Smooth muscle cell (in vitro differentiated cells): ENCODE results near the gene CRACR2A. TPM values are rescaled to one million over a fixed set of nuclear protein-coding genes. Genes with fewer than 3 reads are reported as not detected.

ENCODE experiments used
- DNase-seq: peaks from one replicate; lab custom pipeline; 2025; ENCODE audit not compliant: unreplicated experiment; lab: John Stamatoyannopoulos, UW
- H2AFZ ChIP-seq: fragments of 200-600 bp; sonication (generic); 2 replicates; pipeline ENCODE4 v1.6.0; 2016; ENCODE audit warnings: antibody characterized with exemption, low read depth, mild to moderate bottlenecking
- H3F3A ChIP-seq: fragments of 200-600 bp; sonication (generic); 2 replicates; pipeline ENCODE4 v1.6.0; 2017; ENCODE audit warnings: antibody characterized with exemption, low read depth
- H3K27ac ChIP-seq: fragments of 200-600 bp; sonication (generic); 2 replicates; pipeline ENCODE4 v1.5.1; 2016; ENCODE audit warnings: low read depth, mild to moderate bottlenecking
- H3K27me3 ChIP-seq: fragments of 200-600 bp; sonication (generic); 2 replicates; pipeline ENCODE4 v1.6.1; 2016; ENCODE audit warnings: low read depth, mild to moderate bottlenecking
- H3K36me3 ChIP-seq: fragments of 200-600 bp; sonication (generic); 2 replicates; pipeline ENCODE4 v1.5.1; 2016; ENCODE audit warnings: low read depth
- H3K4me1 ChIP-seq: fragments of 200-600 bp; sonication (generic); 2 replicates; pipeline ENCODE4 v1.5.1; 2016; ENCODE audit warnings: low read depth
- H3K4me2 ChIP-seq: fragments of 200-600 bp; sonication (generic); 2 replicates; pipeline ENCODE4 v1.6.0; 2016; ENCODE audit warnings: mild to moderate bottlenecking
- H3K4me3 ChIP-seq: fragments of 200-600 bp; sonication (generic); 2 replicates; pipeline ENCODE4 v1.5.1; 2016; ENCODE audit warnings: mild to moderate bottlenecking
- H3K79me2 ChIP-seq: fragments of 200-600 bp; sonication (generic); 2 replicates; pipeline ENCODE4 v1.6.0; 2016; ENCODE audit warnings: low read depth, mild to moderate bottlenecking
- H3K9ac ChIP-seq: fragments of 200-600 bp; sonication (generic); 2 replicates; pipeline ENCODE4 v1.6.0; 2016; ENCODE audit warnings: low read depth
- H3K9me3 ChIP-seq: fragments of 200-600 bp; sonication (generic); replicated peaks from 2 replicates; pipeline ENCODE4 v1.5.1; 2016; ENCODE audit warnings: low read depth
- H4K20me1 ChIP-seq: fragments of 200-600 bp; sonication (generic); 2 replicates; pipeline ENCODE4 v1.6.0; 2016; ENCODE audit warnings: low read depth
- WGBS: methylation state at CpG from one replicate; pipeline ENCODE4 v1.1.7; 2016; ENCODE audit warnings: low lambda C conversion rate; 5-methylcytosine and 5-hydroxymethylcytosine counted together
- polyA plus RNA-seq: library from polyadenylated mRNA; unstranded; fragments of >200 nt; fragmentation: Nextera tagmentation; extraction: Ambion mirVana; gene quantifications from 2 replicates; pipeline ENCODE4 v1.2.1, GENCODE V29; 2016
- total RNA-seq: library from RNA; depleted of rRNA; stranded (reverse); fragments of >200 nt; gene quantifications from 2 replicates; pipeline ENCODE4 v1.2.3, GENCODE V29; 2014
- TF ChIP-seq, protein P1 (sequence below): fragments of 200-600 bp; sonication (generic); IDR thresholded peaks from 2 replicates; pipeline ENCODE4 v1.5.1; 2017; ENCODE audit warnings: borderline replicate concordance, mild to moderate bottlenecking, antibody characterized with exemption; ENCODE audit not compliant: insufficient read depth, poor library complexity, severe bottlenecking

CRACR2A gene
- total and polyA plus RNA-seq, 2 experiments from 2014 or later: 0.99 to 1.3 TPM

DNA sequence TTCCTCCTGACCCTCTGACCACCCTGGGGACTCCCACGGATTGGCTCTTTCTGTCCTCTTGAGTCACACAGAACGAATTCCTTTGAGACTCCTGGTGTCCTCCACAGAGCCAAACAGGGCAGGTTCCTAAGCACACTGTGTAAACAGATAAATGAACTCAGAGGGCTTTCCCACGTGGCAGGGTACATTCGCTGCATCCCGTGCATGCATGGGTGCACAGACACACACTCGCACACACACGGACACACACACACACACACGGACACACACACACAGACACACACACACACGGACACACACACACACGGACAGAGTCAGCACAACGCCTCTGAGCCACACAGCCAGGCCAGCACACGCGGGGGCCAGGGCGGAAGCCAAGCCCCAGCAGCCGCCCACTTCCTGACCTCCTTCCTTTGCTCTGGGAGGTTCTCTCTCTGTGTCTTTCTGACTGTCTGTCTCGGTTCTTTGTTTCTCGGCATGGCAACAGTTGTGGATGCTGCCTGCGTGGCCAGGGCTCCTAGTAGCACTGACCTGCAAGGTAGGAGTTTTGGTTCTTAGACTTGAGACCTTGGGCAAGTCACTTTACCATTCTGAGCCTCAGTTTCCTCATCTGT is 706 bp downstream of the CRACR2A start:
- no peak overlapping the region for H3K27ac ChIP-seq
- H3K9me3 ChIP-seq: no peaks in the 10 kb centered on the region
- H3K9ac ChIP-seq: no peak overlapping the region
- peak overlapping the region; percentile 80 for H2AFZ ChIP-seq
- 71% methylated on average over 18 of the region's 18 CpGs for WGBS
- H3K4me3 ChIP-seq: no peak overlapping the region
- peak overlapping the region; percentile 78 for H3K4me2 ChIP-seq
- no peaks in the 10 kb centered on the region for H3K36me3 ChIP-seq
- no peak for DNase-seq
- H3K27me3 ChIP-seq: no peaks in the 10 kb centered on the region
- no peaks in the 10 kb centered on the region for H3F3A ChIP-seq
- H3K79me2 ChIP-seq: no peaks in the 10 kb centered on the region
- H3K4me1 ChIP-seq: no peaks in the 10 kb centered on the region
- no peaks in the 10 kb centered on the region for H4K20me1 ChIP-seq
- TF ChIP-seq, protein P1, sequence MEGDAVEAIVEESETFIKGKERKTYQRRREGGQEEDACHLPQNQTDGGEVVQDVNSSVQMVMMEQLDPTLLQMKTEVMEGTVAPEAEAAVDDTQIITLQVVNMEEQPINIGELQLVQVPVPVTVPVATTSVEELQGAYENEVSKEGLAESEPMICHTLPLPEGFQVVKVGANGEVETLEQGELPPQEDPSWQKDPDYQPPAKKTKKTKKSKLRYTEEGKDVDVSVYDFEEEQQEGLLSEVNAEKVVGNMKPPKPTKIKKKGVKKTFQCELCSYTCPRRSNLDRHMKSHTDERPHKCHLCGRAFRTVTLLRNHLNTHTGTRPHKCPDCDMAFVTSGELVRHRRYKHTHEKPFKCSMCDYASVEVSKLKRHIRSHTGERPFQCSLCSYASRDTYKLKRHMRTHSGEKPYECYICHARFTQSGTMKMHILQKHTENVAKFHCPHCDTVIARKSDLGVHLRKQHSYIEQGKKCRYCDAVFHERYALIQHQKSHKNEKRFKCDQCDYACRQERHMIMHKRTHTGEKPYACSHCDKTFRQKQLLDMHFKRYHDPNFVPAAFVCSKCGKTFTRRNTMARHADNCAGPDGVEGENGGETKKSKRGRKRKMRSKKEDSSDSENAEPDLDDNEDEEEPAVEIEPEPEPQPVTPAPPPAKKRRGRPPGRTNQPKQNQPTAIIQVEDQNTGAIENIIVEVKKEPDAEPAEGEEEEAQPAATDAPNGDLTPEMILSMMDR: no peak

GRCh38 chr12:3751151-3752095 is 1.5 kb downstream of the CRACR2A start:
- no peak overlapping the region for H3K9ac ChIP-seq
- no peak overlapping the region for H3K4me2 ChIP-seq
- no peaks in the 10 kb centered on the region for H3K4me1 ChIP-seq
- no peaks in the 10 kb centered on the region for H3F3A ChIP-seq
- WGBS: 98% methylated on average over 15 of the region's 15 CpGs
- no peaks in the 10 kb centered on the region for H3K79me2 ChIP-seq
- TF ChIP-seq, protein P1: no peak
- H3K27ac ChIP-seq: no peak overlapping the region
- no peak for DNase-seq
- H3K36me3 ChIP-seq: no peaks in the 10 kb centered on the region
- no peaks in the 10 kb centered on the region for H3K27me3 ChIP-seq
- H4K20me1 ChIP-seq: no peaks in the 10 kb centered on the region
- H3K4me3 ChIP-seq: no peak overlapping the region
- H2AFZ ChIP-seq: no peak overlapping the region
- no peaks in the 10 kb centered on the region for H3K9me3 ChIP-seq

- H3K9me3 ChIP-seq: no peaks in the 10 kb centered on the region
- H4K20me1 ChIP-seq: no peaks in the 10 kb centered on the region
- no peaks in the 10 kb centered on the region for H3K79me2 ChIP-seq
- no peak overlapping the region for H3K9ac ChIP-seq
- WGBS: 89% methylated on average over 3 of the region's 4 CpGs
- no peak overlapping the region for H3K4me2 ChIP-seq
- TF ChIP-seq, protein P1: no peak
- no peak overlapping the region for H3K27ac ChIP-seq
- H3K4me3 ChIP-seq: no peak overlapping the region
- no peaks in the 10 kb centered on the region for H3K36me3 ChIP-seq
- DNase-seq: no peak
- H2AFZ ChIP-seq: no peak overlapping the region
- H3F3A ChIP-seq: no peaks in the 10 kb centered on the region
- no peaks in the 10 kb centered on the region for H3K4me1 ChIP-seq
- H3K27me3 ChIP-seq: no peaks in the 10 kb centered on the region
Measured at GRCh38 chr12:3750616-3751015, 2.3 kb downstream of the CRACR2A start.
